PC-3 (cell line): ENCODE data around the gene SLC39A11.

ENCODE experiments used
- CTCF ChIP-seq: fragments of 300-600 bp; sonication (generic); conservative IDR thresholded peaks from 2 replicates; pipeline ENCODE4 v1.5.1; 2017; ENCODE audit warnings: antibody characterized with exemption, low read depth, mild to moderate bottlenecking, low read length
- EZH2phosphoT487 ChIP-seq: fragments of 300-600 bp; sonication (generic); IDR thresholded peaks from 2 replicates; pipeline ENCODE4 v1.6.1; 2018; ENCODE audit warnings: mild to moderate bottlenecking, antibody characterized with exemption, low read length, borderline replicate concordance

- TF ChIP-seq CTCF = no peak
- no peak for TF ChIP-seq EZH2phosphoT487
Observed at GRCh38 chr17:73093286-73093685, 798 bp upstream of the SLC39A11 start.
